ENCODE data around the gene GPSM1.

The GPSM1 gene

GRCh38 chr9:136334541-136334940, 7.2 kb downstream of the GPSM1 start:
- no peak overlapping the region for H3K9ac ChIP-seq (ENCODE audit: low read length)
- H3K4me1 ChIP-seq (ENCODE audit: control insufficient read depth, insufficient read depth, low read length): no peaks in the 10 kb centered on the region
- H3K36me3 ChIP-seq (ENCODE audit: control insufficient read depth, insufficient read depth, low read length): no peaks in the 10 kb centered on the region
- no peaks in the 10 kb centered on the region for H3K27me3 ChIP-seq (ENCODE audit: control insufficient read depth, insufficient read depth, low read length)
- no peak overlapping the region for H3K4me3 ChIP-seq (ENCODE audit: low read length)
- H3K9me3 ChIP-seq (ENCODE audit: control insufficient read depth, low read length): no peaks in the 10 kb centered on the region

DNA sequence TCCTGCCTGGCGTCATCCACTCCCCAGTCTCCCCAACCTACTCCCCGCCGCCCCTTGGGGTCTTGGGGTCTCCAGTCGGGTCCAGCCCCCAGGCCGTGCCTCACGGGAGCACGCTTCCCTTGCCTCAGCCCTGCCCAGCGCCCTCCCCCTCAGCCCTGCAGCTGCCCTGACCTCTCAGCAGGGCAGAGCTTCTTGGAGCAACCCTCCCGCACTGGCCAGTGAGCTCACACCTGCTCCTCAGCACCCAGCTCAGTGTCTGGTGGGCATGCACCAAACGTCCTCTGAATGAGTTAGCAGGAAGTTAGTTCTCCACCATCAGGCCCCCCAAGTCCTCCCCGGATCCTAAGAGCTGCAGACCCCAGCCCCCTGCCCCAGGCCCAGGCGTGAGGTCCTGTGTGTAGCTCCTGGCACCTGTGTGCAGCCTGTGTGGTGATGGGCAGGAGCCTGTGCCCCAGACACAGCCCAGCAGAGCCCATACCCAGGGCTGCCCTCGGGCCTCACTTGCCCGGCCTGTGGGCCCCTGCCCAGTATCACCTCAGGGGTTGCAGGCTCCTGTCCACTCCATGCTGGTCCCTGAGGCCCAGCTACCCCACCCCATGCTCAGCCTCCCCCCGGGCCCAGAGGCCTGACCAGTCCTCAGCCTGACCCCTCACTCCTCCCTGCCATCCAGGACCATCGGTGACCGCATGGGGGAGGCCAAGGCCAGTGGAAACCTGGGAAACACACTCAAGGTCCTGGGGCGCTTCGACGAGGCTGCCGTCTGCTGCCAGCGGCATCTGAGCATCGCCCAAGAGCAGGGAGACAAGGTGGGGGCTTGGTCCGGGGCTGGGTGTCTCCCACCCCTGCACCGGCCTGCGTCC, 8.2 kb downstream of the GPSM1 start:
- Histone ChIP-seq H3K9ac (ENCODE audit: low read length) (no peak overlapping the region), H3K9me3 (ENCODE audit: control insufficient read depth, low read length) (no peaks in the 10 kb centered on the region), H3K36me3 (ENCODE audit: control insufficient read depth, insufficient read depth, low read length) (no peaks in the 10 kb centered on the region), H3K27me3 (ENCODE audit: control insufficient read depth, insufficient read depth, low read length) (no peaks in the 10 kb centered on the region), H3K4me3 (ENCODE audit: low read length) (no peak overlapping the region), H3K4me1 (ENCODE audit: control insufficient read depth, insufficient read depth, low read length) (no peaks in the 10 kb centered on the region)

GRCh38 chr9:136336156-136336870, 9.0 kb downstream of the GPSM1 start:
- H3K9ac ChIP-seq (ENCODE audit: low read length): no peak overlapping the region
- no peaks in the 10 kb centered on the region for H3K9me3 ChIP-seq (ENCODE audit: control insufficient read depth, low read length)
- no peak overlapping the region for H3K4me3 ChIP-seq (ENCODE audit: low read length)
- no peaks in the 10 kb centered on the region for H3K36me3 ChIP-seq (ENCODE audit: control insufficient read depth, insufficient read depth, low read length)
- no peaks in the 10 kb centered on the region for H3K27me3 ChIP-seq (ENCODE audit: control insufficient read depth, insufficient read depth, low read length)
- no peaks in the 10 kb centered on the region for H3K4me1 ChIP-seq (ENCODE audit: control insufficient read depth, insufficient read depth, low read length)

GRCh38 chr9:136336881-136337280, 9.5 kb downstream of the GPSM1 start:
- Histone ChIP-seq H3K36me3 (ENCODE audit: control insufficient read depth, insufficient read depth, low read length) (no peaks in the 10 kb centered on the region), H3K27me3 (ENCODE audit: control insufficient read depth, insufficient read depth, low read length) (peaks cover under 1% of the 10 kb centered on the region), H3K9me3 (ENCODE audit: control insufficient read depth, low read length) (no peaks in the 10 kb centered on the region), H3K9ac (ENCODE audit: low read length) (no peak overlapping the region), H3K4me3 (ENCODE audit: low read length) (no peak overlapping the region), H3K4me1 (ENCODE audit: control insufficient read depth, insufficient read depth, low read length) (peaks cover 2% of the 10 kb centered on the region)

GRCh38 chr9:136337416-136338395, 10.4 kb downstream of the GPSM1 start:
- H3K9ac ChIP-seq (ENCODE audit: low read length): no peak overlapping the region
- no peak overlapping the region for H3K4me3 ChIP-seq (ENCODE audit: low read length)
- H3K27me3 ChIP-seq (ENCODE audit: control insufficient read depth, insufficient read depth, low read length): peaks cover 6% of the 10 kb centered on the region
- no peaks in the 10 kb centered on the region for H3K36me3 ChIP-seq (ENCODE audit: control insufficient read depth, insufficient read depth, low read length)
- peaks cover 10% of the 10 kb centered on the region for H3K4me1 ChIP-seq (ENCODE audit: control insufficient read depth, insufficient read depth, low read length)
- H3K9me3 ChIP-seq (ENCODE audit: control insufficient read depth, low read length): no peaks in the 10 kb centered on the region

GRCh38 chr9:136338511-136338910, 11.2 kb downstream of the GPSM1 start:
- Histone ChIP-seq H3K36me3 (ENCODE audit: control insufficient read depth, insufficient read depth, low read length) (no peaks in the 10 kb centered on the region), H3K9ac (ENCODE audit: low read length) (no peak overlapping the region), H3K27me3 (ENCODE audit: control insufficient read depth, insufficient read depth, low read length) (peaks cover 11% of the 10 kb centered on the region), H3K4me3 (ENCODE audit: low read length) (no peak overlapping the region), H3K9me3 (ENCODE audit: control insufficient read depth, low read length) (no peaks in the 10 kb centered on the region), H3K4me1 (ENCODE audit: control insufficient read depth, insufficient read depth, low read length) (peaks cover 18% of the 10 kb centered on the region)

GRCh38 chr9:136339173-136339957, 12.0 kb downstream of the GPSM1 start:
- Histone ChIP-seq H3K4me3 (ENCODE audit: low read length) (no peak overlapping the region), H3K36me3 (ENCODE audit: control insufficient read depth, insufficient read depth, low read length) (no peaks in the 10 kb centered on the region), H3K9ac (ENCODE audit: low read length) (no peak overlapping the region), H3K27me3 (ENCODE audit: control insufficient read depth, insufficient read depth, low read length) (peaks cover 12% of the 10 kb centered on the region), H3K9me3 (ENCODE audit: control insufficient read depth, low read length) (no peaks in the 10 kb centered on the region), H3K4me1 (ENCODE audit: control insufficient read depth, insufficient read depth, low read length) (peaks cover 19% of the 10 kb centered on the region)

DNA sequence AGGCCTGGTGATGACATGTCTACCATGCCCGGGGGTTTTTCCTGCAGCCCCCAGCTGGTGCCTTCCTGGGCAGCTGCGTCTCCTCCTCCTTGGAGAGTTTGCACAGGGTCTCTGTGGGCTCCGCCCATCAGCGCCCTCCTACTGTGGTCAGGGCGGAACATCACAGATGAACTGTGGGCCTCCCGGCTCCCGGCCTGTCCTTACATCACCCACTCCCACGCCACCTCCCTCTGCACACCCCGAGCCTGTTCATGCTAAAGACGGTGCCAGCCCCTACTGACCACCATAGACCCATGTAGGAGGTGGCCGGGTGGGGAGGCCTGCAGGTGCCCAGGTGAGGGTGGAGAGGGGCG, 12.6 kb downstream of the GPSM1 start:
- Histone ChIP-seq H3K9ac (ENCODE audit: low read length) (no peak overlapping the region), H3K4me1 (ENCODE audit: control insufficient read depth, insufficient read depth, low read length) (peaks cover 19% of the 10 kb centered on the region), H3K4me3 (ENCODE audit: low read length) (no peak overlapping the region), H3K27me3 (ENCODE audit: control insufficient read depth, insufficient read depth, low read length) (peaks cover 16% of the 10 kb centered on the region), H3K36me3 (ENCODE audit: control insufficient read depth, insufficient read depth, low read length) (no peaks in the 10 kb centered on the region), H3K9me3 (ENCODE audit: control insufficient read depth, low read length) (no peaks in the 10 kb centered on the region)

- H3K9ac ChIP-seq (ENCODE audit: low read length): no peak overlapping the region
- H3K9me3 ChIP-seq (ENCODE audit: control insufficient read depth, low read length): no peaks in the 10 kb centered on the region
- no peaks in the 10 kb centered on the region for H3K36me3 ChIP-seq (ENCODE audit: control insufficient read depth, insufficient read depth, low read length)
- peaks cover 22% of the 10 kb centered on the region for H3K4me1 ChIP-seq (ENCODE audit: control insufficient read depth, insufficient read depth, low read length)
- peaks cover 16% of the 10 kb centered on the region for H3K27me3 ChIP-seq (ENCODE audit: control insufficient read depth, insufficient read depth, low read length)
- H3K4me3 ChIP-seq (ENCODE audit: low read length): no peak overlapping the region
These were observed 13.2 kb downstream of the GPSM1 start for GRCh38 chr9:136340356-136341041.

DNA sequence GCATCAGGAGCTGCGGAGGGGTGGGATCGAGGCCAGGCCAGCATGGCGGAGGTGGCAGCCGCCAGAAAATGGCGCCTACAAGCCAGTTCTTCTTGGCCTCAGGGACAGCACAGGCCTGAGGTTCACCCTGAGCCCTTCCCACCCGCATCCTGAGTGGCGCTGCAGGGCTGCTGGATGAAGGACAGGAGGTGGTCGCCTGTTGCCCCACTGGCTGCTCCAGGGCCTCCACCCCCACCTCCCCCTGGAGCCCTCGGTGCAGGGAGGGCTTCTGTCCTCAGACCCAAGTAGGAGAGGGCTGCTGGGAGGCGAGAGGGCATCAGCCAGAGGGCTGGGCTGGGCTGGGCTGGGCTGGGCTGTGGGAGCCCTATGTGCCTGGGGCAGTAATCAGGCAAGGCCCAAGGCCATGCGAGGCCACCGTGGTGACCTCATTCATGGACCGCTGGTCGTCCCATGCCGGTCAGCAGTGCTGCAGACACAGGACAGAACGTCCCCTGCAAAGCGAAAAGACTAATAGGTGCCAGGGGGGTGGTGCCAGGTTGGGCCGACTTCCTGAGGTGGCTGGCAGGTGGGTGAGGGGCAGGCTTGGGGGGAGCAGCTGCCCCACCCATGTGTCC, 13.8 kb downstream of the GPSM1 start:
- H3K9ac ChIP-seq (ENCODE audit: low read length): no peak overlapping the region
- no peak overlapping the region for H3K4me3 ChIP-seq (ENCODE audit: low read length)
- H3K4me1 ChIP-seq (ENCODE audit: control insufficient read depth, insufficient read depth, low read length): peaks cover 28% of the 10 kb centered on the region

More for the DNA sequence above, 13.8 kb downstream of the GPSM1 start:
- H3K36me3 ChIP-seq (ENCODE audit: control insufficient read depth, insufficient read depth, low read length): no peaks in the 10 kb centered on the region
- no peaks in the 10 kb centered on the region for H3K9me3 ChIP-seq (ENCODE audit: control insufficient read depth, low read length)
- H3K27me3 ChIP-seq (ENCODE audit: control insufficient read depth, insufficient read depth, low read length): peaks cover 18% of the 10 kb centered on the region
